Parathyroid adenoma (tissue), 2 donors: ENCODE data around the gene MPHOSPH10.
"Not testable (repeated sequence)": the region's sequence is repeated elsewhere in the genome, so short reads cannot be mapped to it uniquely, and the experiment has no call there.

ENCODE experiments used
- H2AFZ ChIP-seq: fragments of 300-600 bp; sonication (generic); one replicate; pipeline ENCODE4 v1.7.0; 2017; ENCODE audit warnings: antibody characterized with exemption, mild to moderate bottlenecking
- H3K27ac ChIP-seq: fragments of 300-600 bp; sonication (generic); one replicate; pipeline ENCODE4 v1.7.0; 2017
- H3K27me3 ChIP-seq: fragments of 300-600 bp; sonication (generic); one replicate; pipeline ENCODE4 v1.7.0; 2017; ENCODE audit warnings: low read length; ENCODE audit not compliant: control insufficient read depth, insufficient read depth
- H3K36me3 ChIP-seq: fragments of 300-600 bp; sonication (generic); one replicate; pipeline ENCODE4 v1.7.0; 2017; ENCODE audit warnings: low read length; ENCODE audit not compliant: control insufficient read depth, insufficient read depth
- H3K4me1 ChIP-seq: fragments of 300-600 bp; sonication (generic); one replicate; pipeline ENCODE4 v1.7.0; 2017; ENCODE audit warnings: control low read depth
- H3K4me2 ChIP-seq: fragments of 300-600 bp; sonication (generic); one replicate; pipeline ENCODE4 v1.7.0; 2017; ENCODE audit warnings: low read length
- H3K4me3 ChIP-seq: fragments of 300-600 bp; sonication (generic); one replicate; pipeline ENCODE4 v1.7.0; 2017; ENCODE audit warnings: low read depth, low read length
- H3K79me2 ChIP-seq: fragments of 300-600 bp; sonication (generic); one replicate; pipeline ENCODE4 v1.7.0; 2017; ENCODE audit warnings: control low read depth
- H3K9ac ChIP-seq: fragments of 300-600 bp; sonication (generic); one replicate; pipeline ENCODE4 v1.7.0; 2017; ENCODE audit warnings: mild to moderate bottlenecking
- H3K9me3 ChIP-seq: fragments of 300-600 bp; sonication (generic); one replicate; pipeline ENCODE4 v1.7.0; 2017; ENCODE audit warnings: low read length; ENCODE audit not compliant: control insufficient read depth
- CTCF ChIP-seq: fragments of 300-600 bp; sonication (generic); IDR thresholded peaks from one replicate; pipeline ENCODE4 v1.7.0; 2017; ENCODE audit warnings: antibody characterized with exemption, mild to moderate bottlenecking
- donor health status: primary hyperparathyroidism.

Gene MPHOSPH10

GRCh38 chr2:71181316-71181715 lies 50.9 kb downstream of the MPHOSPH10 start:
- TF ChIP-seq CTCF: no peak
- Histone ChIP-seq H3K27me3 (no peaks in the 10 kb centered on the region), H2AFZ (no peak overlapping the region), H3K9me3 (no peaks in the 10 kb centered on the region), H3K4me3 (no peak overlapping the region), H3K9ac (no peak overlapping the region), H3K36me3 (no peaks in the 10 kb centered on the region), H3K79me2 (no peaks in the 10 kb centered on the region), H3K4me1 (no peaks in the 10 kb centered on the region), H3K27ac (no peak overlapping the region), H3K4me2 (no peak overlapping the region)

DNA sequence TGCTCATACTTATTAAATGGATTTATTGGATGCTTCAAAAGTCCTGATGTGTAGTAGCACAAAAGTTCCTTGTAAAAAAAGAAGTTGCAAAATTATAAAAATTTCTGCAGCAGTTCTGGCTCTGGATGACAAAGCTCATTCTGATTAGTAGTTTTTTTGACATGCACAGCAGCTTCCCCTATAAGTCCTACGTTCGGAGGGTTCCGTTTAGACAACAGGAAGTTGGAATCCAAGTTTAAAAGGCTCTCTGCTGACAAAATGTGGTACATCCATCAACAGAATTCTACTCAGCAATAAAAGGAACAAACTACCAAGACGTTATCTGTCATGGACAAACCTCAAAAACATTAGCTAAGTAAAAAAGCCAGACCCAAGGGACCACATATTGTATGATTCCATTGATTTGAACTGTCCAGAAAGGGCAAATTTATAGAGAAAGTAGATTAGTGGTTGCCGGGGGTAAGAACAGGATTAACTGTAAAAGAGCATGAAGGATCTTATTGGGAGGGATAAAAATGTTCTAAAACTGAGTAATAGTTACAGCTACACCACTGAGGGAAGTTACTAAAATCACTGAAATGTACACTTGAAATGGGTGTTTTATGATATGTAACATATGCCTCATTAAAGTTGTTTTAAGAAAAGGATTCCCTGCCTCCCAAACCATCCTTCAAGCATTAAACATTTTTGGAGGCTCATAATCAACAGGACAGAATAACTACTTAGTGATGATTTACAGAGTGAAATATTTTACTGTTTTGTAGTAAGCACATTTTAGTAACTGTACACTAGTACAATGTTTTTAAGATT lies 53.1 kb downstream of the MPHOSPH10 start:
- not testable (repeated sequence) for H3K9me3 ChIP-seq, H2AFZ ChIP-seq, H3K4me3 ChIP-seq, H3K27me3 ChIP-seq, H3K36me3 ChIP-seq, H3K4me1 ChIP-seq, H3K4me2 ChIP-seq, H3K79me2 ChIP-seq, H3K9ac ChIP-seq, H3K27ac ChIP-seq

GRCh38 chr2:71186973-71187372 lies 56.5 kb downstream of the MPHOSPH10 start:
- H3K4me3 ChIP-seq: no peak overlapping the region
- no peak overlapping the region for H3K27ac ChIP-seq
- H3K36me3 ChIP-seq: no peaks in the 10 kb centered on the region
- H3K9ac ChIP-seq: no peak overlapping the region
- no peak for TF ChIP-seq CTCF
- H3K79me2 ChIP-seq: no peaks in the 10 kb centered on the region
- H2AFZ ChIP-seq: no peak overlapping the region
- H3K4me1 ChIP-seq: no peaks in the 10 kb centered on the region
- no peak overlapping the region for H3K4me2 ChIP-seq
- H3K27me3 ChIP-seq: no peaks in the 10 kb centered on the region
- H3K9me3 ChIP-seq: no peaks in the 10 kb centered on the region

DNA sequence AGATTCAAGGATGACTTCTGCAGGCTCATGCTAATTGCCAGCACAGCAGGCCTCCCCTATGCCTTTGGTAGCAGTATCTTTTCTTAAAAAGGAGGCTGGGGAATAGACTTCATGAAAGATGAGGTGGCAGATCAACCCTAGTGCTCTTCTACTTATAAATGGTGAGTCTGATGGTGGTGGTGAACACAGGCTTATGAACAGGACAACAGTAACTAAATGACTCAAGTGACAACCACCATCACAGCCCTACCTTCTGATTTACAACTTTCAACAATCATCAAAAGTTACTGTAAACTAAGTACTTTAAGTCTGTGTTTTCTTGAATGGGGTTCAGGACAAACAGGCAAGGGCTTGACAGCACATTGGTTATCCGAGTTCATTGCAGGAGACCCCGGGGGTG lies 57.2 kb downstream of the MPHOSPH10 start:
- Histone ChIP-seq H3K27me3 (no peaks in the 10 kb centered on the region), H3K36me3 (no peaks in the 10 kb centered on the region), H3K9me3 (no peaks in the 10 kb centered on the region), H2AFZ (no peak overlapping the region), H3K79me2 (no peaks in the 10 kb centered on the region), H3K4me3 (no peak overlapping the region), H3K4me1 (no peaks in the 10 kb centered on the region), H3K4me2 (no peak overlapping the region), H3K27ac (no peak overlapping the region), H3K9ac (no peak overlapping the region)
- no peak for TF ChIP-seq CTCF

DNA sequence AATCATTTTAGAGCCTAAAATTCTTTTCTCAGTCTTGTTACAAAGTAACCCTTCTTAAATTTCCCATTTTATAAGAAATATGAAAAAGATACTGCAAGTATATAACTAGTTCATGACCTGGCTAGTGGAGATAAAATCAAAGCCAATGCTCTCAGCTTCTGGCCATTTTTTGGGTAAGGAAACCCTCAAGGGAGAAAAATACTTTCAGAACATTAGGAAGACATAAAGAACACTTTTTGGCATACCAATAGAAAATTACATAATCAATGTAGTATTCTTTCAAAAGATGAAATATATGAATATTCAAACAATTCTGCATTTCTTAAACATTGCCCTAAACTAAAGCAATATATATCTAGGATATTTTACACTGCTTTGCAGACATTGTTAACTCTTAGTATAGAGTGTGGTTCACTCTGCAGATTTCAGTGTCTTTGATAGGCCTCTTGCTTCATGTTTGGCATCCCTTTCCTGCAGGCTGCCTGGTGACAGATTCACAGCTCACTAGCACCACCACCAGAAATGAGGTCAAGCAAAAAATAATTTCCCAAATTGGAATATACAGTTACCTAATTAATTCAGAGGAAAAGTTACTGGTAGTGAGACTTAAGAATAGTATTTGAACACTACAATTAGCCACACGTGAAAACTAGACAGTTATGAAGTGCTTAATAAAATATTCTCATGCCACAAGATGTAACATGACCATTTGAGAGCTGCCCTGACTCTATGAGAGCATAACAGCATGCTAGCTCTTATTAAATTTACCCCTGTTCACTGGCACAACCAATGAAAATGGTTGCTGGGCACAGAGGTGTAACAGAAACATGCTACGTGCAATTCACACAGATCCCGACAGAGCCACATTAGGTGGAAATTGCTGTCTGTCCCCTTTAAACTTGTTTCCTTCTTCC lies 60.5 kb downstream of the MPHOSPH10 start:
- H3K4me2 ChIP-seq: no peak overlapping the region
- H3K27me3 ChIP-seq: no peaks in the 10 kb centered on the region
- no peak overlapping the region for H2AFZ ChIP-seq
- H3K27ac ChIP-seq: no peak overlapping the region
- no peaks in the 10 kb centered on the region for H3K79me2 ChIP-seq
- no peaks in the 10 kb centered on the region for H3K4me1 ChIP-seq
- TF ChIP-seq CTCF: no peak
- no peak overlapping the region for H3K9ac ChIP-seq
- no peaks in the 10 kb centered on the region for H3K9me3 ChIP-seq
- H3K36me3 ChIP-seq: no peaks in the 10 kb centered on the region
- no peak overlapping the region for H3K4me3 ChIP-seq
